Fibroblast of the aortic adventitia (primary cell): ENCODE results near the gene CIAO2A. TPM values are rescaled to one million over a fixed set of nuclear protein-coding genes. Genes with fewer than 3 reads are reported as not detected.

Experiments used
- DNase-seq: peaks from one replicate; pipeline ENCODE4 v3.0.0-alpha.2; 2010; ENCODE audit warnings: low read depth
- H3K4me3 ChIP-seq: 2 replicates; pipeline ENCODE4 v1.5.1; 2011; ENCODE audit warnings: low read depth, mild to moderate bottlenecking, control low read depth, low read length, moderate library complexity
- total RNA-seq: library from RNA; depleted of rRNA; stranded (reverse); fragments of >200 nt; gene quantifications from 2 replicates; pipeline ENCODE4 v1.2.3, GENCODE V29; 2012; ENCODE audit warnings: low replicate concordance
- TF ChIP-seq, protein P1 (sequence below): IDR thresholded peaks from 2 replicates; pipeline ENCODE4 v1.5.1; 2011; ENCODE audit warnings: mild to moderate bottlenecking, low read length, control low read depth, inconsistent platforms; ENCODE audit not compliant: insufficient read depth

Gene CIAO2A
- total RNA-seq, 1 donor: 57.5 TPM

DNA sequence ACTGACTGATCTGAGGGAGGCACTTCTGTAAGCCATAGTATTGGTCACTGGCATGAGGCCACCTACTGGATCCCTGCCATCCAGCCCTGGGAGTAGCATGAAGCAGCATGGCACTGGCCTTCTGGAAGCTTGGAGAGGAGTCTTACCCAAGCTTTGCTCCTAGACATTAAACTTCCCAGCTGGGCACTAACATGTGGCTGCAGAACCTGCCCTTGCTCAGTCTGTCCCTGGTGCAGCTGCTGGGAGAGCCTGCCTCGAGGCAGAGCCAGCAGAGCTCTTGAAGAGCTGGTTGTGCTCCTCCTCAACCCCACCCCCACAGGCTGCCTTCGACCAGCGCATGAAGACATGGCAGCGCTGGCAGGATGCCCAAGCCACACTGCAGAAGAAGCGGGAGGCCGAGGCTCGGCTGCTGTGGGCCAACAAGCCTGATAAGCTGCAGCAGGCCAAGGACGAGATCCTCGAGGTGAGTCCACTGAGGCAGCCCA is 40.7 kb upstream of the CIAO2A start:
- DNase-seq: peak; percentile 42
- TF ChIP-seq, protein P1, sequence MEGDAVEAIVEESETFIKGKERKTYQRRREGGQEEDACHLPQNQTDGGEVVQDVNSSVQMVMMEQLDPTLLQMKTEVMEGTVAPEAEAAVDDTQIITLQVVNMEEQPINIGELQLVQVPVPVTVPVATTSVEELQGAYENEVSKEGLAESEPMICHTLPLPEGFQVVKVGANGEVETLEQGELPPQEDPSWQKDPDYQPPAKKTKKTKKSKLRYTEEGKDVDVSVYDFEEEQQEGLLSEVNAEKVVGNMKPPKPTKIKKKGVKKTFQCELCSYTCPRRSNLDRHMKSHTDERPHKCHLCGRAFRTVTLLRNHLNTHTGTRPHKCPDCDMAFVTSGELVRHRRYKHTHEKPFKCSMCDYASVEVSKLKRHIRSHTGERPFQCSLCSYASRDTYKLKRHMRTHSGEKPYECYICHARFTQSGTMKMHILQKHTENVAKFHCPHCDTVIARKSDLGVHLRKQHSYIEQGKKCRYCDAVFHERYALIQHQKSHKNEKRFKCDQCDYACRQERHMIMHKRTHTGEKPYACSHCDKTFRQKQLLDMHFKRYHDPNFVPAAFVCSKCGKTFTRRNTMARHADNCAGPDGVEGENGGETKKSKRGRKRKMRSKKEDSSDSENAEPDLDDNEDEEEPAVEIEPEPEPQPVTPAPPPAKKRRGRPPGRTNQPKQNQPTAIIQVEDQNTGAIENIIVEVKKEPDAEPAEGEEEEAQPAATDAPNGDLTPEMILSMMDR: no peak
- no peak overlapping the region for H3K4me3 ChIP-seq

DNA sequence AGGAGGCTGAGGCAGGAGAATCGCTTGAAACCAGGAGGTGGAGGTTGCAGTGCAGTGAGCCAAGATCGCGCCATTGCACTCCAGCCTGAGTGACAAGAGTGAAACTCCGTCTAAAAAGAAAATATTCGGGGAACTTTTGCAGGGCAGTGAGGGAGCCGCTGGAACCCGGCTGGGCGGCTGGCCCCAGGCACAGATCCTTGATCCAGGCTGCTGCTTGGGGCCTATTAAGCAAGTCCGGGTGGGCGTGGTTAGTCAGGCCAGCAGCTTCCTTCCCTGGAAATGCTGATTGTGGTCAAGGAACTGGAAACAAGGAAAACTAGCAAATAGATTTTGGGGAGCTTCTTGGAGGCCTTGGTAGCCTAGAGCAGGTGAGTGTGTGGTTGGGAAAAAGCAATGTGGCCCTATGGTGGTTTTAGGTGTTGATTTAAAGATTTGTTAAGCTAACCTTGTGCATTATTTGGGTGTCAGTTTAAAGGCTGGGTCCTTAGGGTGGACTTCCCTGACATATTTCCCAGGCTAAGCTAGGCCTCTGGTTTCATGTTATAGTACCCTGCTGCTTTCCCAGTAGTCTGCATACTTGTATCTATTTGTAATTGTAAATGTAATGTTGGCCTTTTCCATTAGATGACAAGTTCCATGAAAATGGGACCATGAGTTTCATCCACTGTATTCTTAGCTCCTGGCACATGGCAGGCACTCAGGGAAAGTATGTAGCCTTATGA is 40.1 kb upstream of the CIAO2A start:
- TF ChIP-seq, protein P1: no peak
- no peak overlapping the region for H3K4me3 ChIP-seq
- no peak for DNase-seq

DNA sequence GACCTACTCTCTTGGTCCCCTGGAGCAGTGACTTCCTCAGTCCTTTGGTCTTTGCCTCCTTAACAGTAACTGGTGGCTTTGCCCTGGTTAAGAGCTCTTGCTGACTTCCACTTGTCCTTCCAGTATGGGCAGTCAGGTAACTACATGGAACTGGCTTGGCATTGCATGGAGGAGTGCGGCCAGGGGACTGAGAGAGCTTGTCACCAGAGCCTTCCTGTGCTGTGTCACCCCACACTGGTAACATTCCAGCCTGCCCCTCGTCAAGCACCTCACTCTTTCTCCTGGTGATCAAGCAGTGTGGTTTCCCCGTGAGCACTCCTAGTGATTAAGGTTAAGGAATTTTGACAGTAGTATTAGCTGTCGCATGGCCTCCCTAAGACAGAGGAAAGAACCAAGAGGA is 38.6 kb upstream of the CIAO2A start:
- no peak overlapping the region for H3K4me3 ChIP-seq
- DNase-seq: no peak
- TF ChIP-seq, protein P1: no peak

DNA sequence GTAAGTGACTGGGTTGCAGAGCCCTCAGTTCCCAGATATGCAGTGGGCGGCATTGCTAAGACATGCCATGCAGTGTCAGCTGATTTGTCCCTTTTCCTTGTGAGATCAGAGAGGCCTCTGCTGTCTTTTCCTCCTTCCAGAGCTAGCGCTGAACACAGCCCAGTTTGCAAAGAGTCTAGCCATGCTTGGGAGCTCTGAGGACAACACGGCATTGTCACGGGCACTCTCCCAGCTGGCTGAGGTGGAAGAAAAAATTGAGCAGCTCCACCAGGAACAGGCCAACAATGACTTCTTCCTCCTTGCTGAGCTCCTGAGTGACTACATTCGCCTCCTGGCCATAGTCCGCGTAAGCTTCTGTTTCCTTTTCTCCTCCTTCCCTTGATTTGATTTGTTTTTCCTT is 37.9 kb upstream of the CIAO2A start:
- no peak for DNase-seq
- H3K4me3 ChIP-seq: no peak overlapping the region
- TF ChIP-seq, protein P1: no peak

DNA sequence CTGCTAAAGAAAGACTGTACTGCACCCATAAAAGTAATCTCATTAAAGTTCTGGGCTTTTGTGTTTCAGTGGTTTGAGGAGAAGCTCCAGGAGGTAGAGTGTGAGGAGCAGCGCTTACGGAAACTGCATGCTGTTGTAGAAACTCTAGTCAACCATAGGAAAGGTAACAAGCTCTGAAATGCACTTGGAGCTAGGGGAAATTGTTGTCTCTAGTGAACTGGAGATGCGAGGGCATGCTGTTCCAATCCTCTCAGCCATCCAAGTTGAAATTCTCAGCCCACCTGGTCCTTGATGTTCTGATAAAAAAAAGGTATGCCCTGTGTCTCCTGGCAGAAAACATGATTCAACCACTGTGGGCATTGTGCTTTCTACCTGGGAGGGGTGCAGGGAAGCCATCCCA is 36.5 kb upstream of the CIAO2A start:
- no peak overlapping the region for H3K4me3 ChIP-seq
- TF ChIP-seq, protein P1: no peak
- no peak for DNase-seq

DNA sequence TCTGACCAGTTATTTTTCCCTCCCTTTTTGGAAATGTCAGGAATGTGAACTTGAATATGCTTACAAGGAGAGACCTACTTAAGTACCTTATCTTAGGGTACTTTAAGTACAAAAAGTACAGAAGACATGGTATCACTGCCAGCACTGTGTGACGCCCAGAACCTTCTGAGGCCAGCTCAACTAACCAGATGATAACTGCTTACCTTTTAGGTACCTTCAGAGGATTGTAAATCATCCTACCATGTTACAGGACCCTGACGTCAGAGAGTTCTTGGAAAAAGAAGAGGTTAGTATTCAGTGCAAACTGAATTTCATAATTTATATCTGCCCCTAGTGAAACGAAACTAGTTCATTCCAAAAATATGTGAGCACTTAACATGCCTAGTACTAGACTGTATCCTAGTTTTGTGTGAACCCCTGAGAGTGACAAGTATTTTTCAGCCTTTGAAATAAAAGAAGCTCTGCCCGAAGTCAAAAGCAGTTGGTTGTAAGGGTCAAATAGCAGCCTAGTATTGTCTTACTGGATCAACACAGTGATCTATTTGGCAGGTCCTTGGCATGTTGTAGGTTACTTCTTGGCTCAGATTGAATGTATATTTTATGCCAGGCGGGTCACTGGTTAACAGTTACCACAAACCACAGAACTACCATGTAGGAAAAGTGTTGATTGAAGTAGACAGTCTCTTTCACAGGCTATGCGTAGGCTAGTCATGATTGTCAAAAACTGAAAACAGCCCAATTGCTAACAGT is 34.1 kb upstream of the CIAO2A start:
- H3K4me3 ChIP-seq: no peak overlapping the region
- DNase-seq: no peak
- TF ChIP-seq, protein P1: no peak
